Measurements from ENCODE around the gene TMPRSS13. TPM values are rescaled to one million over a fixed set of nuclear protein-coding genes. Genes with fewer than 3 reads are reported as not detected.

The TMPRSS13 gene
- total RNA-seq, 1 experiment from 2014 or later: 53.1 TPM

DNA sequence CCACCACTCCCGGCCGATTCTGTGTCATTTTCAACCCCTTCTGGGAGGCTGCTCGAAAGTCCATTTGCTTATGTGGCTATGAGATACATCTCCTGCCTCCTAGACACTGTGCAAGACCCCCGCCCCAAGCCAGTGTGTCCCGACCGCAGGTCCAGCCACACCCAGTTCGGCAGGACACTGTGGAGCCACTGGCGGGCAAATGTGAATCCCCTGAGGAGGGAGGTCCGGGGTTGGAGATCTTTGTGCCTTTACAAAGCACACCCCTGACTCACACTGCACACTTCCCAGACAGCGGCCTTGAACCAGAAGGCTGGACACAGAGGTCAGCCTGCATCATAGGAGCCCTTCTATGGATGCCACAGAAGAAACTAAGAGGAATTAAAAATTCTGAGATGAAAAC, 70.1 kb downstream of the TMPRSS13 start:
- TF ChIP-seq, protein P1, sequence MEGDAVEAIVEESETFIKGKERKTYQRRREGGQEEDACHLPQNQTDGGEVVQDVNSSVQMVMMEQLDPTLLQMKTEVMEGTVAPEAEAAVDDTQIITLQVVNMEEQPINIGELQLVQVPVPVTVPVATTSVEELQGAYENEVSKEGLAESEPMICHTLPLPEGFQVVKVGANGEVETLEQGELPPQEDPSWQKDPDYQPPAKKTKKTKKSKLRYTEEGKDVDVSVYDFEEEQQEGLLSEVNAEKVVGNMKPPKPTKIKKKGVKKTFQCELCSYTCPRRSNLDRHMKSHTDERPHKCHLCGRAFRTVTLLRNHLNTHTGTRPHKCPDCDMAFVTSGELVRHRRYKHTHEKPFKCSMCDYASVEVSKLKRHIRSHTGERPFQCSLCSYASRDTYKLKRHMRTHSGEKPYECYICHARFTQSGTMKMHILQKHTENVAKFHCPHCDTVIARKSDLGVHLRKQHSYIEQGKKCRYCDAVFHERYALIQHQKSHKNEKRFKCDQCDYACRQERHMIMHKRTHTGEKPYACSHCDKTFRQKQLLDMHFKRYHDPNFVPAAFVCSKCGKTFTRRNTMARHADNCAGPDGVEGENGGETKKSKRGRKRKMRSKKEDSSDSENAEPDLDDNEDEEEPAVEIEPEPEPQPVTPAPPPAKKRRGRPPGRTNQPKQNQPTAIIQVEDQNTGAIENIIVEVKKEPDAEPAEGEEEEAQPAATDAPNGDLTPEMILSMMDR (IDR thresholded peaks at IDR 0.05; ENCODE audit: insufficient read depth in 1 of 2, low read depth in 1 of 2, low read length in 1 of 2, severe bottlenecking in 1 of 2, unreplicated experiment in 1 of 2): no peak
- Histone ChIP-seq H3K9me3 (no peaks in the 10 kb centered on the region; the same call in 1 of the 2 replicates), H3K4me3 (ENCODE audit: low read depth, low read length) (no peak overlapping the region), H3K36me3 (ENCODE audit: control insufficient read depth, insufficient read depth, low read length) (no peaks in the 10 kb centered on the region), H3K4me1 (no peaks in the 10 kb centered on the region), H3K27me3 (replicated peaks; ENCODE audit: control insufficient read depth, insufficient read depth, low read length) (peaks cover 5% of the 10 kb centered on the region; the same call in 1 of the 2 replicates)
- Mint-ChIP-seq H3K27me3 (ENCODE audit: insufficient read depth, unreplicated experiment) (peaks cover 26% of the 10 kb centered on the region), H3K4me1 (ENCODE audit: low read depth, unreplicated experiment) (no peaks in the 10 kb centered on the region), H3K4me3 (ENCODE audit: unreplicated experiment) (no peak overlapping the region), H3K36me3 (ENCODE audit: insufficient read depth, unreplicated experiment) (no peaks in the 10 kb centered on the region), H3K27ac (ENCODE audit: unreplicated experiment) (no peak overlapping the region), H3K9me3 (ENCODE audit: unreplicated experiment) (no peaks in the 10 kb centered on the region)
- ChIA-PET POLR2A (no interaction called here), CTCF (interaction anchor here (1.0 kb wide), 1 partner anchor 40 kb away, joined by 4 read pairs; no protein-coding TSS in a partner anchor)
- intact Hi-C loops (cut with micrococcal nuclease; ENCODE audit: unreplicated experiment): no loop called here
- no TSS peak for BruUV-seq (replicated peaks)
- DNase-seq: no peak

DNA sequence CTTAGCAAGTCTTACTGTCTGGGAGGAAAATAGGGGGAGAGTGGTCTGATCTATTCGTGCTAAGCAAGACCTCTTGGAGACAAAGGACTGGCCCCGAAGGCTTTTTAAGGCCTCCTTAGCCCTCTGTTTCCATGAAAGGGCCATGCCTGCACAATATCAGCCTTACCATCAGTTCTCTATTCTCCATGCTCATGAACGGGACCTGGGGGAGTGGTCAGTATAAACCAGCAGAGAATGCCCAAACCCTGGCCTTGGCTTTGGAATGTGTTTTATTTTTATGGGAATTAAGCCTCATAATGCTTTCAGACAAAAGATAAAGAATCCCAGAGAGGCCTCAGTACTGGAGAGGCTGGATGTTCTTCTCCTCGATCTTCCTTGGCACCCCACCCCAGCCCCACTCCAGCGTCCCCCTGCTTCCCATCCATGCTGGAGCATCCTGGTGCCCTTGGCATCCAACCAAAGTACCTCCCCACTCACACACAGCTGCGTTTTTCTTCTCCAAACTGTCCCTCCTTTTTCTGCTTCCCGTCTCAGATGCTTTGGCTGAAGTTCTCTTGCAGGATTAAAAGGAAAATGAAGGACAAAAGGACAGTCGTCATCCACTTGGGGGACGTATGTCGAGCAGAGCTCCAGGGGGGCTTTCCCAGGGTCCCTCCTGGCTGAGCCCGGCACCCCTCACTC, 71.3 kb downstream of the TMPRSS13 start:
- H3K4me1 Mint-ChIP-seq (ENCODE audit: low read depth, unreplicated experiment): no peaks in the 10 kb centered on the region
- H3K27me3 Mint-ChIP-seq (ENCODE audit: insufficient read depth, unreplicated experiment): peaks cover 28% of the 10 kb centered on the region
- H3K27me3 ChIP-seq (replicated peaks; ENCODE audit: control insufficient read depth, insufficient read depth, low read length): peaks cover 5% of the 10 kb centered on the region; the same call in 1 of the 2 replicates

DNA sequence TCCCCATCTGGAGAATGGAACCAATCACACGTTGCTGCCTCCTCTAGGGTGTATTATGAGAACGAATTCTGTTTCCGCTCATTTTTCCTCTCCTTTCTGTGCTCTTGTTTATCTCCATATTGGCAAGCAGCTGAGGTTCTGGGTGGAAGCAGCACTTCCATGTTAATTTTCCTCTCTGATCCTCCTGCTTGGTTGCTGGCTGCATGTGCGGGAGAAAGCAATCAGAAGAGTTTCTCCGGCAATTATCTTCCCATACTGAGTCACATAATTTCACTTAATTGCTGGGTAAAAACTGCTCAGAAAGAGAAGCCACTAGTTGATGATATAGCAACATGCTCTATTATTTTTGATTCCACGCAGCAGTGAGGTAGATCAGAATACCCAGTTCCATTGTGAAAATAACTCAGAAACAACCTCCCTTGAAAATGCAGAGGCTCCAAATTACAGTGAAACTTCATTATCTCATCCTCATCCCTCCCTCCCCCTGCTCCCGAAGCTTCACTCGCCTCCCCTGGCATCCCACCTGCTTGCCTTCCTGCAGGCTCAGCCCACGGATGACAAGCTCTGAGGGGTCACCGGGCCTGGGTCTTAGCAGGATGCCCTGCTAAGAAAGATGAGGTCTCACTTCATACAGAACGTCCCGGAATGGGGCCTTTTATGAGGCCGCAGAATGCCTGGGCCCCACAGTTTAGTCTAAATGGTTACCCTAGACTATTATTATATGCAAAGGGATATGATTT, 73.1 kb downstream of the TMPRSS13 start:
- no peaks in the 10 kb centered on the region for H3K4me1 ChIP-seq
- Mint-ChIP-seq H3K9me3 (ENCODE audit: unreplicated experiment) (peaks cover 13% of the 10 kb centered on the region), H3K4me3 (ENCODE audit: unreplicated experiment) (no peak overlapping the region), H3K27me3 (ENCODE audit: insufficient read depth, unreplicated experiment) (peaks cover 31% of the 10 kb centered on the region), H3K27ac (ENCODE audit: unreplicated experiment) (no peak overlapping the region), H3K4me1 (ENCODE audit: low read depth, unreplicated experiment) (no peaks in the 10 kb centered on the region), H3K36me3 (ENCODE audit: insufficient read depth, unreplicated experiment) (no peaks in the 10 kb centered on the region)
- H3K9me3 ChIP-seq: peaks cover 5% of the 10 kb centered on the region; the same call in 1 of the 2 replicates
- ChIA-PET POLR2A (no interaction called here), CTCF (interaction anchor here (0.6 kb wide), 1 partner anchor 151 kb away, joined by 5 read pairs; no protein-coding TSS in a partner anchor)
- peak in 1 of 2 experiments; percentile 16 for DNase-seq
- BruUV-seq (replicated peaks): no TSS peak
- H3K36me3 ChIP-seq (ENCODE audit: control insufficient read depth, insufficient read depth, low read length): no peaks in the 10 kb centered on the region
- intact Hi-C loops (cut with micrococcal nuclease; ENCODE audit: unreplicated experiment): no loop called here
- TF ChIP-seq, protein P1 (IDR thresholded peaks at IDR 0.05; ENCODE audit: insufficient read depth in 1 of 2, low read depth in 1 of 2, low read length in 1 of 2, severe bottlenecking in 1 of 2, unreplicated experiment in 1 of 2): no peak
- no peak overlapping the region for H3K4me3 ChIP-seq (ENCODE audit: low read depth, low read length)
- H3K27me3 ChIP-seq (replicated peaks; ENCODE audit: control insufficient read depth, insufficient read depth, low read length): peaks cover 5% of the 10 kb centered on the region; the same call in 1 of the 2 replicates

More for the DNA sequence above, 71.3 kb downstream of the TMPRSS13 start:
- ChIA-PET POLR2A (no interaction called here), CTCF (no interaction called here)
- H3K4me1 ChIP-seq: no peaks in the 10 kb centered on the region
- DNase-seq: no peak
- intact Hi-C loops (cut with micrococcal nuclease; ENCODE audit: unreplicated experiment): no loop called here
- no peaks in the 10 kb centered on the region for H3K36me3 Mint-ChIP-seq (ENCODE audit: insufficient read depth, unreplicated experiment)
- H3K36me3 ChIP-seq (ENCODE audit: control insufficient read depth, insufficient read depth, low read length): no peaks in the 10 kb centered on the region
- TF ChIP-seq, protein P1 (IDR thresholded peaks at IDR 0.05; ENCODE audit: insufficient read depth in 1 of 2, low read depth in 1 of 2, low read length in 1 of 2, severe bottlenecking in 1 of 2, unreplicated experiment in 1 of 2): no peak
- peaks cover 3% of the 10 kb centered on the region for H3K9me3 Mint-ChIP-seq (ENCODE audit: unreplicated experiment)
- BruUV-seq (replicated peaks): no TSS peak
- no peak overlapping the region for H3K27ac Mint-ChIP-seq (ENCODE audit: unreplicated experiment)
- H3K4me3 ChIP-seq (ENCODE audit: low read depth, low read length): no peak overlapping the region
- no peak overlapping the region for H3K4me3 Mint-ChIP-seq (ENCODE audit: unreplicated experiment)
- H3K9me3 ChIP-seq: peaks cover 5% of the 10 kb centered on the region; the same call in 1 of the 2 replicates

Data from Caco-2 (cell line).